Measurements from ENCODE around the gene MAPK12.

MAPK12 gene

DNA sequence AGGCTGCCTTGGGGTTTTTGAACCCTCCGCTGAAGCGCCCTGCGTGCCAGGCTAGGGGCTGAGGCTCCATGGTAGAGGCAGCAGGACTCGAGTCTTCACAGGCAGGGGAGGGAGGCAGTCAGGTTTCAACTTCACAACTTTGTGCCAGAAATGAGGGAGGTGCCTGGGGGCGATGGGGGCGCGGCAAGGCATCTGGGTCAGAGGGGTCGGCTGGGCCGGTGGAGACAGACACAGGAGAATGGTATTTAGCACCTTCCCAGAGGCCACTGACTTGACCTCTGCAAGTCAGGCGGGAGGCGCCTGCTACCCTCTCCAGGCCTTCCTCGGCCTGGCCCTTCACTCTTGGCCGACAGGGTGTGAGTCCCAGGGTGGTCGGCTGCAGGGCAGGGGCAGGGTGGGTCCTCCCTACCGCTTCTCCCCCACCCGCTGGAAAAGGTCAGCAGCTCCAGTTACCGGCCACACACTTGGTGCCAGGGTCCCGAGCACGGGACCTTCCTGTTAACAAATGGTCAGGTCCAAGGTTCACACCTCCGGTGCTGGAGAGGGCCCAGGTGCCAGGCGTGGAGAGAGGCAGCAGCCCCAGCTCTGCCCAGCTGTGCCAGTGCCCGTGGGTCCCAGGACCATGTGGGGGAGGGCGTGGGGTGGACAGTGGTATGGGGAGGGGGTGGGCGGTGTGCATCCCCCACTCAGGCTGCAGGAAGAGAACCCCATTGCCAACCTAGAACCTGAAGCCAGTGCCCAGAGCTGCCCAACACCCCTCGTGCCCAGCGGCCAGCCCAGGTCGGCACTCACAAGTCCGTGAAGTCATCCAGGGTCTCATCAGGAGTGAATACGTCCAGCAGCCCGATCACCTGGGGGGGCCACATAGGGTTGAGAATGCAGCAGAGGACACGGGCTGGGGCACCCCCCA is 3.8 kb downstream of the MAPK12 start:
- Histone ChIP-seq H3K27ac (ENCODE audit: low read depth, low read length) (no peak overlapping the region), H3K9ac (ENCODE audit: low read length) (no peak overlapping the region), H3K4me3 (ENCODE audit: low read length) (no peak overlapping the region), H3K27me3 (ENCODE audit: control insufficient read depth, insufficient read depth, low read length) (peaks cover 19% of the 10 kb centered on the region), H3K4me1 (ENCODE audit: control insufficient read depth, insufficient read depth, low read length) (no peaks in the 10 kb centered on the region), H3K36me3 (ENCODE audit: control insufficient read depth, insufficient read depth, low read length) (no peaks in the 10 kb centered on the region)

DNA sequence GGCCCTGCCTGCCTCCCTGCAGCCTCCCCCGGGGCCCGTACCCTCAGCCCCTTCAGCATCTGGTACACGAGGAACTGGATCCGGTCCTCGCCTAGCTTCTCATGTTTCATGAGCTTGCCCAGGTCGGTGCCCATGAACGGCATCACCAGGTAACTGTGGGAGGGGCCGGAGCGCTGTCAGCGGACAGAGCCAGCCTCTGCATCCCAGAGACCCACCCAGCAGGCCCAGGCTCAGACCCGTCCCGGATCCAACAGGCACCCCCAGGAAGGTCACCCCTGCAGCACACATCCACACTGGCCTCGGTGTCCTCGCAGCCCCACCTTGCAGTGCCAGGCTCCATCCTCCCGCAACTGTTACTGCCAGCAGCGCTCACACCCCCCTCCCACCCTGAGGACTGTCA is 4.4 kb downstream of the MAPK12 start:
- H3K27me3 ChIP-seq (ENCODE audit: control insufficient read depth, insufficient read depth, low read length) = peaks cover 12% of the 10 kb centered on the region
- no peaks in the 10 kb centered on the region for H3K4me1 ChIP-seq (ENCODE audit: control insufficient read depth, insufficient read depth, low read length)

DNA sequence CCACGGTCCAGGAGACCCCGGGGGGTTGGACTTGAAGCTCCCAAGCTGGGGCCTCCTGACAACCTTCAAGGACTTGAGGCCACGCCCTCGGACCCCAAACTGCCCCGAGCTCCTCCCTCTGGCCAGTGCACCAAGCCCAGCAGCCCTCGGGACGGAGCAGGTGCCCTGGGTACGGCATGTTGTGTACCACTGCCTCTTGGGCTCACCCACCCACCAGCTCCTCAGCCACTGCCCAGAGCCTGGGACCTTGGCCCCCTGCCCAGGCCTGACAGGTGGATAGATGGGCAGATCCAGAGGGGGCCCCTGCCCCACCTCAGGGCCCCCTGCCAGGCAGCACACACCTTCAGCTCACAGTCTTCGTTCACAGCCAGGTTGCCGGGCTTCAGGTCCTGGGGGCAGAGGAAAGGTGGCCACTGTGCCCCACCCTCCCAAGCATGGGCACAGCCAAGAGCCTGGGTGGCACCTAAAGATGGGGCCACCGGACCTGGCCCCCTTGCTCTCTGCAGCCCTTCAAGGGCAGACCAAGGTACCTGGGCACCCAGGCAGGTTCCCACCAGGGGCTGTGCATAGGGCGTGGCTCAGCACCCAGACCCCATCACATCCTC is 5.1 kb downstream of the MAPK12 start:
- Histone ChIP-seq H3K27me3 (ENCODE audit: control insufficient read depth, insufficient read depth, low read length) (peaks cover 10% of the 10 kb centered on the region), H3K4me1 (ENCODE audit: control insufficient read depth, insufficient read depth, low read length) (no peaks in the 10 kb centered on the region), H3K4me3 (ENCODE audit: low read length) (no peak overlapping the region), H3K36me3 (ENCODE audit: control insufficient read depth, insufficient read depth, low read length) (no peaks in the 10 kb centered on the region), H3K27ac (ENCODE audit: low read depth, low read length) (no peak overlapping the region), H3K9ac (ENCODE audit: low read length) (no peak overlapping the region)

More for the DNA sequence above, 4.4 kb downstream of the MAPK12 start:
- no peak overlapping the region for H3K4me3 ChIP-seq (ENCODE audit: low read length)
- H3K36me3 ChIP-seq (ENCODE audit: control insufficient read depth, insufficient read depth, low read length) = no peaks in the 10 kb centered on the region
- no peak overlapping the region for H3K27ac ChIP-seq (ENCODE audit: low read depth, low read length)
- no peak overlapping the region for H3K9ac ChIP-seq (ENCODE audit: low read length)

DNA sequence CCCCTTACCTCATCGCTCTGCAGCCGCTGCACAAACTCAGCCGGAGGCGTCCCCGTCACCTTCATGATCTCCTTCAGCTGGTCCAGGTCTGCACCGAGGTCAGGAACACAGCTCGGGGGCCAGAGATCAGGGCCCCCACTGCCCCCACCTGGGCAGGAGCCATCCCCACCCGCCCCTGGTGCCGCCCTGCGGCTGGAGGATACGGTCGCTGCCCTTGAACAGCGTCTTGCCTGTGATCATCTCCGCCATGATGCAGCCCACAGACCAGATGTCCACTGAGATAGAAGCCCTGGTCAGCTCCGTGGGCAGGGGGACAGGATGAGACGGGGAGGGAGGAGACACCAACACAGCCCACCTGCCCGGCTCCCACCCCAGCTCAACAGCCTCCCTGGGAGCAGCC is 5.9 kb downstream of the MAPK12 start:
- no peaks in the 10 kb centered on the region for H3K36me3 ChIP-seq (ENCODE audit: control insufficient read depth, insufficient read depth, low read length)
- H3K4me1 ChIP-seq (ENCODE audit: control insufficient read depth, insufficient read depth, low read length) = peaks cover 5% of the 10 kb centered on the region
- no peak overlapping the region for H3K9ac ChIP-seq (ENCODE audit: low read length)
- H3K27ac ChIP-seq (ENCODE audit: low read depth, low read length) = no peak overlapping the region
- peaks cover 8% of the 10 kb centered on the region for H3K27me3 ChIP-seq (ENCODE audit: control insufficient read depth, insufficient read depth, low read length)
- no peak overlapping the region for H3K4me3 ChIP-seq (ENCODE audit: low read length)

DNA sequence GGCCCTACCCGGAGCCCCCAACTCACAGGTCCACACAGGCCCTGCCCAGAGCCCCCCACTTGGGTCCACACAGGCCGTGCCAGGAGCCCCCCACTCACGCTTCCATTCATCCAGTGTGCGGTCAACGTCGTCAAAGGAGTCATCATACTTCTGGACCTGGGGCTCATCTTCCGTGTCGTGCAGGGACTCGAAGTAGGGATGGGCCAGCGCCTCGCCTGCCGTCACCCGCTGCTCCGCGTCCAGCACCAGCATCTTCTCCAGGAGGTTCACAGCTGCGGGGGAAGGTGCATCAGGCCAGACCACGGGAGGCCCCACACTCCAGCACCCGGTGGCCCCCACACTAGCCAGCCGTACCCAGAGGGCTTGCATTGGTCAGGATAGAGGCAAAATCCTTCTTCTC is 6.4 kb downstream of the MAPK12 start:
- Histone ChIP-seq H3K27me3 (ENCODE audit: control insufficient read depth, insufficient read depth, low read length) (peaks cover 4% of the 10 kb centered on the region), H3K27ac (ENCODE audit: low read depth, low read length) (no peak overlapping the region), H3K4me3 (ENCODE audit: low read length) (no peak overlapping the region), H3K36me3 (ENCODE audit: control insufficient read depth, insufficient read depth, low read length) (no peaks in the 10 kb centered on the region), H3K9ac (ENCODE audit: low read length) (no peak overlapping the region), H3K4me1 (ENCODE audit: control insufficient read depth, insufficient read depth, low read length) (peaks cover 10% of the 10 kb centered on the region)

DNA sequence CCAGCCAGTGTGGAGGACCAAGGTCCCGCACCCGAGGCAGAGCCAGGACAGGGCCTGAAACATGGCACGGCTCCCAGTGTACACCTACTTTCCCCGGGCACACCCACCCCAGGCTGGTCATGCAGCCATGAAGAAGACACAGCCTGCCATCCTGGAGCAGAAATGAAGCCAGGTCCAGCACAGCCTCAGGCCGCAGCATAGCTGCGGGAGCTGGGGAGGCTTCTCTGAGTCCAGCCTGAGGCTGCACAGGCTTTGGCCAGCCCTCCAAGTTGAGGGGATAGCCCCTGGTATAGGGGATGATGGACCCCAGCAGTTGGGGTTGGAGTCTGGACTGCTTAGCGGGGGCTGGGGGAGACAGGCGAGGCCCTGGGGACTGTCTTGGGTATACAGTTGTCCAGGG is 7.5 kb downstream of the MAPK12 start:
- Histone ChIP-seq H3K4me3 (ENCODE audit: low read length) (no peak overlapping the region), H3K4me1 (ENCODE audit: control insufficient read depth, insufficient read depth, low read length) (peaks cover 14% of the 10 kb centered on the region), H3K9ac (ENCODE audit: low read length) (no peak overlapping the region), H3K27me3 (ENCODE audit: control insufficient read depth, insufficient read depth, low read length) (peaks cover 2% of the 10 kb centered on the region), H3K36me3 (ENCODE audit: control insufficient read depth, insufficient read depth, low read length) (no peaks in the 10 kb centered on the region), H3K27ac (ENCODE audit: low read depth, low read length) (no peak overlapping the region)

DNA sequence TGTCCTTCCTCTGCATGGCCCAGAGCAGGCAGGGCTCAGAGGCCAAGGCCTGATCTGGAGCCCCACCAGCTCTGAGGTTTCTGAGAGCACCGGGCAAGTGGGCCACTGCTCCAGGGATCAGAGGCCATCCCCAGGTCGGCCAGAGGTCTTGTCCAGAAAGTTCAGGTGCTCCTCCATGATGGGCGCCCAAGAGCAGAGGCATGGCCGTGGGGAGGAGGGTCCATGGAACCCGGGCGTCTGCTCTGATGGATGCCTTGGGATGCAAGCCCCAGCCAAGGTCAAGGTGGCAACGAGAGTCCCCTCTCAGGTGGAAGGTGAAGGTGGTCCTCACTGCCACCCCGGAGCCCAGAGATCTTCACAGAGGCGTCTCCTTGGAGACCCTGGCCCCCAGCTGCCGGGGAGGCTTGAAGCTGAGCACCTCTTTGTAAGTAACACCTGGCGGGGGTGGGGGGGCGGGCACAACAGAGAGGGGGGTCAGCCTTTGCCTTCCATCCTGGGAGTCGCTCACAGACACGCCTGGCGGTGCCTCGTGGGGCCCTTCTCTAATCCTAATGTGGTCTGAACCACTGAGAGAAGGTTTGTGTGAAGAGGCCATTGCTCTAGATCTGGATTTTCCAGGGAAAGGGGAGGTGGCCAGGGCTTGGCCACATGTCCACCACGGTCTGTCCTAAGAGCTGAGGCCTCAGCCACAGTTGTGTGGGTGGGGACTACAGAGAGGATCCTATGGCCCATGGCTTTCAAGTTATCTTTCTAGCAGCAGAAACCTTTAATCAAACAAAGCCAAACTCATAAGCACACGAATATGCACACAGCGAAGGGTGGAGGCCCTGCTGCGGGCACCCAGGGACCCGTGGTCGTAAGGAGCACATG is 8.2 kb downstream of the MAPK12 start:
- H3K27ac ChIP-seq (ENCODE audit: low read depth, low read length) = no peak overlapping the region
- H3K27me3 ChIP-seq (ENCODE audit: control insufficient read depth, insufficient read depth, low read length) = peaks cover 2% of the 10 kb centered on the region
- no peak overlapping the region for H3K4me3 ChIP-seq (ENCODE audit: low read length)
- H3K36me3 ChIP-seq (ENCODE audit: control insufficient read depth, insufficient read depth, low read length) = no peaks in the 10 kb centered on the region
- H3K4me1 ChIP-seq (ENCODE audit: control insufficient read depth, insufficient read depth, low read length) = peaks cover 14% of the 10 kb centered on the region
- no peak overlapping the region for H3K9ac ChIP-seq (ENCODE audit: low read length)

DNA sequence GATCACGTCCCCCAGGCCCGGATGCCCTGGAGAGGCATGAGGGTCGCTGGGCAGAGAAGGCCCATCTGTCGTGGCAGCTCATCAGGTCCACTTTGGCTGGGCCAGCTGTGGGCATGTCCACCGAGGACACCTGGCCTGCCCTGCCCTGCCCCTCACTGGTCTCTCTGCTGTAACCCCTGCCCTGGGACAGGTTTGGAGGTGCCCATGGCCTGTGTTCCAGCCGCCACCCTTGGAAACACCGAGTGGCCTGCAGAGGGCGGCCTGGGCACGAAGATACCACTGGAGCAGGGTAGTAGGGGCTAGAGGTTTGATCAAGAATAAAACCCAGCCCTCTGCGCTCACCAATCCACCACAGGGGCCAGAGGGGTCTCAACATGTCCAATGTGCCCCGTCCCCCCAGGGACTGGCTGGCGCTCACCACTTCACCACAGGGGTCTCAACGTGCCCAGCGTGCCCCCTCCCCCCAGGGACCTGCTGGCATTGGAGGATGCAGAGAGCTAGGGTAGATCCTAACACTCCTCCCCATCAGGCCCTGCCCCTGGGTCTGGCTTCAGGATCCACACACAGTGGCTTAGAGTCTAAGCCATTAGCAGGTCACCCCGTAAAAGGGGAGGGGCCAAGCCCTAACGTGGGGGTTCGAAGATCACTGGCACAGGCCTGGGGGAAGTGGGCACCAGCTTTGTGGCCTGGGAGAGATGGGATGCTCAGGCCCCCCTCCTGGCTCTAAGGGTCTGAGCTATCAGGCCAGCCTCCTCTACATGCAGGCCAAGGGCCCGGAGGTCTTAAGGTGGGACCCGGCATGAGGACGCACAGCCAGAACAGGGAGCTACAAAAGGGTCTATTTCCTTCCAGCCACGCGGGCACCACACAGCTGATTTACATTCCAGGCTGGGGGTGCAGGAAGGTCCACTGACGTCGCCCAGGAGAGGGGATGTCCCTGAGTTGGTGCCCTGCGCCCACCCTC is 9.1 kb downstream of the MAPK12 start:
- Histone ChIP-seq H3K9ac (ENCODE audit: low read length) (no peak overlapping the region), H3K27ac (ENCODE audit: low read depth, low read length) (no peak overlapping the region), H3K36me3 (ENCODE audit: control insufficient read depth, insufficient read depth, low read length) (peaks cover 6% of the 10 kb centered on the region), H3K27me3 (ENCODE audit: control insufficient read depth, insufficient read depth, low read length) (peaks cover 2% of the 10 kb centered on the region), H3K4me1 (ENCODE audit: control insufficient read depth, insufficient read depth, low read length) (peaks cover 14% of the 10 kb centered on the region), H3K4me3 (ENCODE audit: low read length) (no peak overlapping the region)

DNA sequence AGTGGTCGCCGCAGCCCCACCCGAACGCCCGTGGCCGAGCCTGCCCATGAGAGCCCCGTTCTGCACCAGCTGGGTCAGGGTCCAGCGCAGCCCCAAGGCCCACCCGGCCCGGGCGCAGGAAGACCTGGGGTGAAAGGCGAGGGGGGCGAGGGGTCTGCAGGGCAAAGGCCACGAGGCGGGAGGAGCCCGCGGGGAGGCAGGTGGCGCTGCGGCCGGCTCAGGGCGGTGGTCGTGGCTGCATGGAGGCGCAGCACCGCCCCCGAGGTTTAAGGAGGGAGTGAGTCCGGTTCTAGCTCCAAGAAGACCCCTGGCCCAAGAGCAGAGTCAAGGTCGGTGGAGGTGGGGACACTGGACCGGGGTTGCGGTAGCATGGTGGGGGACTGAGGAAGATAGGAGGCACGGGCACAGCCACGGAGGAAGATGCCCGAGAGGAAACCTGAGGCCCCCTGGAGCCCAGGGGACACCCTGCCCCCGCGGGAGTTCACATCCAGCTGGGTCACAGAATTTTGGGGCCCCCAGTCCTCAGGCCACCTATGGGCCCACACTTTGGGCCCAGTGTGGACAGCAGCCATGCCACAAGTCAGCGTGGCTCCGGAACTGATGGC is 9.9 kb downstream of the MAPK12 start:
- Histone ChIP-seq H3K4me1 (ENCODE audit: control insufficient read depth, insufficient read depth, low read length) (peaks cover 14% of the 10 kb centered on the region), H3K27ac (ENCODE audit: low read depth, low read length) (peak overlapping the region; percentile 66), H3K4me3 (ENCODE audit: low read length) (peak overlapping the region; percentile 97), H3K9ac (ENCODE audit: low read length) (no peak overlapping the region), H3K36me3 (ENCODE audit: control insufficient read depth, insufficient read depth, low read length) (peaks cover 11% of the 10 kb centered on the region), H3K27me3 (ENCODE audit: control insufficient read depth, insufficient read depth, low read length) (peaks cover 1% of the 10 kb centered on the region)

DNA sequence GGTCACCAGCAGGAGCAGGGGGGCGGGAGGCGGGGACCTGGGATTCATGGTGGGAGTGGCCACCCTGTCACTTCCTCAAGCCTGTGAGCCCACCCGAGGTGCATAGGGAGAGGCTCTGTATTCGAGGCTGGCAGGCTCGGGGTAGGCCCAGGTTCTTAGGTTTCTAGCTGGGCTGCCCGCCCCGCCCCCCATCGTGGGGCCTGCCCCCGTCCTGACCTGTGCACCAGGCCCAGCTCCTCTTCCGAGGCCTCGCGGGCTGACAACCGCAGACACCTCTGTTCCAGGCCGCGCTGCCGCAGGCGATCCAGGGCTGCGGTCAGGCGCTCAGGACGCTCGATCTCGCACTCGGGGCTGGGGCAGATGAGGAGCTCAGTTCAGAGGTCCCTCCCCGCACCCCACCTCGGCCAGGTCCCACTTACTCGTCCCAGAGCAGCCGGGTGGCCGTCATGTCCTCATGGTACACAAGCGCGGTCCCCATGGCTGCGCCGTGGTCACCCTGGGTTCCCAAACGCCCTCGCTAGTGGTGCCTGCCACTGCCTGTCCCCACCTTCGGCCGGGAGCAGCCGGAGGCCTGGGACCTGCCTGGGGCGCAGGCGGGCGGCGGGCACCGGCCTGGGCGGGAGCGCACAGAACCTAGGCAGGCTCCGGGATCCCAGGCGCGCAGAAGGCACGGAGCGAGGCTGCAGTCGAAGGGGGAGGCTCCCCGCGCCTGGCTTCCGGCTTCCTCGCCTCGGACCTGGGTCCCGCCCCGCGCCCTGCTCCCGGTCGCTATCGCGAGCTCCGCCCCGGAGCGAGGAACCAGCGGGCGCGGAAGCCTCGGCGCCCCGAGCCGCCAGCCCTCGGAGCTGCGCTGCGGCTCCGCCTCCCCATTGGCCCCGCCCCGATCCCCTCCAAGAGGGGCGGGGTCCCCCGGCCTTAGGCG is 10.7 kb downstream of the MAPK12 start, which contains the start of gene HDAC10:
Gene HDAC10 (minus strand): TSS at position 711 of the 922 bp plus-strand sequence. CDS start 233 bp downstream, at position 478.
- H3K27me3 ChIP-seq (ENCODE audit: control insufficient read depth, insufficient read depth, low read length) = no peaks in the 10 kb centered on the region
- H3K36me3 ChIP-seq (ENCODE audit: control insufficient read depth, insufficient read depth, low read length) = peaks cover 15% of the 10 kb centered on the region
- peak within 1 kb of the TSS; percentile 66 for H3K27ac ChIP-seq (ENCODE audit: low read depth, low read length)
- H3K4me1 ChIP-seq (ENCODE audit: control insufficient read depth, insufficient read depth, low read length) = peaks cover 14% of the 10 kb centered on the region
- H3K9ac ChIP-seq (ENCODE audit: low read length) = peak within 1 kb of the TSS; percentile 45
- peak within 1 kb of the TSS; percentile 97 for H3K4me3 ChIP-seq (ENCODE audit: low read length)

All from rectal smooth muscle tissue (tissue), 1 donor.